Smooth muscle cell (in vitro differentiated cells): Measurements from ENCODE around the gene TCL1B. TPM values are rescaled to one million over a fixed set of nuclear protein-coding genes. Genes with fewer than 3 reads are reported as not detected.

Source experiments
- DNase-seq: peaks from one replicate; lab custom pipeline; 2025; ENCODE audit not compliant: unreplicated experiment; lab: John Stamatoyannopoulos, UW
- H2AFZ ChIP-seq: fragments of 200-600 bp; sonication (generic); 2 replicates; pipeline ENCODE4 v1.6.0; 2016; ENCODE audit warnings: antibody characterized with exemption, low read depth, mild to moderate bottlenecking
- H3F3A ChIP-seq: fragments of 200-600 bp; sonication (generic); 2 replicates; pipeline ENCODE4 v1.6.0; 2017; ENCODE audit warnings: antibody characterized with exemption, low read depth
- H3K27ac ChIP-seq: fragments of 200-600 bp; sonication (generic); 2 replicates; pipeline ENCODE4 v1.5.1; 2016; ENCODE audit warnings: low read depth, mild to moderate bottlenecking
- H3K27me3 ChIP-seq: fragments of 200-600 bp; sonication (generic); 2 replicates; pipeline ENCODE4 v1.6.1; 2016; ENCODE audit warnings: low read depth, mild to moderate bottlenecking
- H3K36me3 ChIP-seq: fragments of 200-600 bp; sonication (generic); 2 replicates; pipeline ENCODE4 v1.5.1; 2016; ENCODE audit warnings: low read depth
- H3K4me1 ChIP-seq: fragments of 200-600 bp; sonication (generic); 2 replicates; pipeline ENCODE4 v1.5.1; 2016; ENCODE audit warnings: low read depth
- H3K4me2 ChIP-seq: fragments of 200-600 bp; sonication (generic); 2 replicates; pipeline ENCODE4 v1.6.0; 2016; ENCODE audit warnings: mild to moderate bottlenecking
- H3K4me3 ChIP-seq: fragments of 200-600 bp; sonication (generic); 2 replicates; pipeline ENCODE4 v1.5.1; 2016; ENCODE audit warnings: mild to moderate bottlenecking
- H3K79me2 ChIP-seq: fragments of 200-600 bp; sonication (generic); 2 replicates; pipeline ENCODE4 v1.6.0; 2016; ENCODE audit warnings: low read depth, mild to moderate bottlenecking
- H3K9ac ChIP-seq: fragments of 200-600 bp; sonication (generic); 2 replicates; pipeline ENCODE4 v1.6.0; 2016; ENCODE audit warnings: low read depth
- H3K9me3 ChIP-seq: fragments of 200-600 bp; sonication (generic); replicated peaks from 2 replicates; pipeline ENCODE4 v1.5.1; 2016; ENCODE audit warnings: low read depth
- H4K20me1 ChIP-seq: fragments of 200-600 bp; sonication (generic); 2 replicates; pipeline ENCODE4 v1.6.0; 2016; ENCODE audit warnings: low read depth
- WGBS: methylation state at CpG from one replicate; pipeline ENCODE4 v1.1.7; 2016; ENCODE audit warnings: low lambda C conversion rate; 5-methylcytosine and 5-hydroxymethylcytosine counted together
- polyA plus RNA-seq: library from polyadenylated mRNA; unstranded; fragments of >200 nt; fragmentation: Nextera tagmentation; extraction: Ambion mirVana; gene quantifications from 2 replicates; pipeline ENCODE4 v1.2.1, GENCODE V29; 2016
- total RNA-seq: library from RNA; depleted of rRNA; stranded (reverse); fragments of >200 nt; gene quantifications from 2 replicates; pipeline ENCODE4 v1.2.3, GENCODE V29; 2014
- TF ChIP-seq, protein P1 (sequence below): fragments of 200-600 bp; sonication (generic); IDR thresholded peaks from 2 replicates; pipeline ENCODE4 v1.5.1; 2017; ENCODE audit warnings: borderline replicate concordance, mild to moderate bottlenecking, antibody characterized with exemption; ENCODE audit not compliant: insufficient read depth, poor library complexity, severe bottlenecking

Gene TCL1B
- total and polyA plus RNA-seq, 2 experiments from 2014 or later = not detected

DNA sequence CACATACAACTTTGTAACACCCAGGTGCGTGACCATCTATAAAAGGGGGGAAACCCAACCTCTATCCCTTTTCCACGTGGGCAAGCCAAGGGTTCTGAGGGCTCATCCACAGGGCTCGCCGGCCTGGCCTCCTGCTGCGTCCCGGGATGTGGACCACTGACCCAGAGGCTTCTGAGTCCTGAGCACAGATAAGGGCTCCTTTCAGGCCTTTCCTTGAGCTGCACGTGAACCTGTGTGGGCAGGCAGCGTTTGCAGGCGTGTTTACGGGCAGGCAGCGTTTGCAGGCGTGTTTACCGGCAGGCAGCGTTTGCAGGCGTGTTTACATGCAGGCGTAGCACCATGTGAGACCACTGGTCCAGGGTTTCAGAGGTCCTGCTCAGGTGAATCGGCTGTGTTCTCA lies 23.9 kb downstream of the TCL1B start:
- no peak overlapping the region for H3K9ac ChIP-seq
- no peak for DNase-seq
- H2AFZ ChIP-seq = no peak overlapping the region
- no peaks in the 10 kb centered on the region for H3K36me3 ChIP-seq
- H3K4me2 ChIP-seq = no peak overlapping the region
- no peak overlapping the region for H3K4me3 ChIP-seq
- no peaks in the 10 kb centered on the region for H3K4me1 ChIP-seq
- H4K20me1 ChIP-seq = no peaks in the 10 kb centered on the region
- H3K9me3 ChIP-seq = no peaks in the 10 kb centered on the region
- peaks cover 11% of the 10 kb centered on the region for H3K27me3 ChIP-seq
- H3K79me2 ChIP-seq = no peaks in the 10 kb centered on the region
- H3F3A ChIP-seq = no peaks in the 10 kb centered on the region
- H3K27ac ChIP-seq = no peak overlapping the region
- 90% methylated on average over 17 of the region's 17 CpGs for WGBS
- TF ChIP-seq, protein P1, sequence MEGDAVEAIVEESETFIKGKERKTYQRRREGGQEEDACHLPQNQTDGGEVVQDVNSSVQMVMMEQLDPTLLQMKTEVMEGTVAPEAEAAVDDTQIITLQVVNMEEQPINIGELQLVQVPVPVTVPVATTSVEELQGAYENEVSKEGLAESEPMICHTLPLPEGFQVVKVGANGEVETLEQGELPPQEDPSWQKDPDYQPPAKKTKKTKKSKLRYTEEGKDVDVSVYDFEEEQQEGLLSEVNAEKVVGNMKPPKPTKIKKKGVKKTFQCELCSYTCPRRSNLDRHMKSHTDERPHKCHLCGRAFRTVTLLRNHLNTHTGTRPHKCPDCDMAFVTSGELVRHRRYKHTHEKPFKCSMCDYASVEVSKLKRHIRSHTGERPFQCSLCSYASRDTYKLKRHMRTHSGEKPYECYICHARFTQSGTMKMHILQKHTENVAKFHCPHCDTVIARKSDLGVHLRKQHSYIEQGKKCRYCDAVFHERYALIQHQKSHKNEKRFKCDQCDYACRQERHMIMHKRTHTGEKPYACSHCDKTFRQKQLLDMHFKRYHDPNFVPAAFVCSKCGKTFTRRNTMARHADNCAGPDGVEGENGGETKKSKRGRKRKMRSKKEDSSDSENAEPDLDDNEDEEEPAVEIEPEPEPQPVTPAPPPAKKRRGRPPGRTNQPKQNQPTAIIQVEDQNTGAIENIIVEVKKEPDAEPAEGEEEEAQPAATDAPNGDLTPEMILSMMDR = no peak

DNA sequence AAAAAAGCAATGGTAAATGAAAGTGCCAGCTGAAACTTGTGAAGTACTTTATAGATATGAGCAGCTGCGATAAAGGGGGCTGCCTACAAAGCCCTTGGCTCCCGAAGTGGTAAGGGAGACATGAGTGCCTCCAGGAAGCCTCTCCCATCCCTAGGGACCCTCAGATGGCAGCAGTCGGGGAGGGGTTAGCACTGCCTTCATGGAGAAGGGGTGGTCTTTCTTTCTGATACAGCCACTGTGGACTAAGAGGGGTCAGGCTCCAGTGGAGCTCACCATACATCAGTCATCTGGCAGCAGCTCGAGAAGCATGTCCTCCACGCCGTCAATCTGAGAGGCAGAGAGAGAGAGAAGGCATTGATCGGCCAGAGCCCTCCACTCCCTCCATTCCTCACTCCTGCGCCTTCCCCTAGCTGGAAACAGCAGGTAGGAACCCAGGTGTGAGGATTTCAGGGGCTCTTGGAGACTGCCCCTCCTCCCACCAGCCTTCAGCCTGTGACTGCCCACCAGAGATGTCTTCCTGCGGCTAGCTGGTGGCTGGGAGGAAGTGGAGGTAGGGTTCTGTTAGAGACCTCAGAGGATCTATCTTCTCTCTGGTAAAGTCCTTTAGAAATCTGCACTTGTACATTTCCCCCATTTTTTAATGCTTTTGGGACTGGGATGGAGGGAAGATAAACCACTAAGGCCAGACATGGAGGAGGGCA lies 25.4 kb downstream of the TCL1B start:
- Histone ChIP-seq H3K4me3 (no peak overlapping the region), H3K79me2 (no peaks in the 10 kb centered on the region), H3K9ac (no peak overlapping the region), H3K27me3 (peaks cover 11% of the 10 kb centered on the region), H3K27ac (no peak overlapping the region), H3K4me1 (no peaks in the 10 kb centered on the region), H2AFZ (no peak overlapping the region), H3F3A (no peaks in the 10 kb centered on the region), H3K9me3 (no peaks in the 10 kb centered on the region), H3K4me2 (no peak overlapping the region), H4K20me1 (no peaks in the 10 kb centered on the region), H3K36me3 (no peaks in the 10 kb centered on the region)
- no peak for DNase-seq
- 86% methylated on average over 9 of the region's 9 CpGs for WGBS
- TF ChIP-seq, protein P1 = no peak

DNA sequence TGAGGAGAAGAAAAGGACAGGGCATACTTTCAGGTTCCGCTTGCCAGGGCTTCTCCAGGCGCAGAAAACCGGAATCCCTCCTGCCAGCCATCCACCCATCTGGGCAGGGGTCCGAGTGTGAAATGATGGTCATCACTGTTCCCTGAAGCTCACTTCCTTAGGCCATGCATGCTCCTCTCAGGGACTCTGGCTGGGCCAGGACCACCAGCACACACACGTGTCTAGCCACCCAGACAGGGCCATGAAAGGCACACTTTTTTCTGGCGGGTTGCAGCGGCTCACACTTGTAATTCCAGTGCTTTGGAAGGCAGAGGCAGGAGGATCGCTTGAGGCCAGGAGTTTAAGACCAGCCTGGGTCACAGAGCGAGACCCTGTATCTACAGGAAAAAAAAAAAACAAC lies 26.2 kb downstream of the TCL1B start:
- H3K4me1 ChIP-seq = no peaks in the 10 kb centered on the region
- H3K27me3 ChIP-seq = peaks cover 11% of the 10 kb centered on the region
- no peak overlapping the region for H3K27ac ChIP-seq
- H2AFZ ChIP-seq = no peak overlapping the region
- TF ChIP-seq, protein P1 = no peak
- 95% methylated on average over 9 of the region's 9 CpGs for WGBS
- H3F3A ChIP-seq = no peaks in the 10 kb centered on the region
- no peaks in the 10 kb centered on the region for H4K20me1 ChIP-seq
- H3K9ac ChIP-seq = no peak overlapping the region
- H3K9me3 ChIP-seq = no peaks in the 10 kb centered on the region
- H3K36me3 ChIP-seq = no peaks in the 10 kb centered on the region
- no peak for DNase-seq
- no peak overlapping the region for H3K4me3 ChIP-seq
- no peaks in the 10 kb centered on the region for H3K79me2 ChIP-seq
- no peak overlapping the region for H3K4me2 ChIP-seq
